PFSK-1 (cell line): Measurements from ENCODE around the gene TMEM259.

Source experiments
- FOXP2 ChIP-seq: optimal IDR thresholded peaks from 2 replicates; pipeline ENCODE3; 2011; ENCODE audit warnings: borderline replicate concordance, control low read depth, inconsistent platforms; ENCODE audit not compliant: insufficient read depth; ENCODE audit errors: extremely low read length, extremely low read depth
- POLR2AphosphoS5 ChIP-seq: IDR thresholded peaks from 2 replicates; pipeline ENCODE4 v1.6.1; 2012; ENCODE audit warnings: low read depth, mild to moderate bottlenecking, control low read depth, low read length, moderate library complexity
- REST ChIP-seq, 2 experiments: IDR thresholded peaks; 2 replicates each; pipeline versions ENCODE4 v1.6.1 to v1.8.0; 2011 to 2012; ENCODE audit warnings: low read depth in 2 of 2, low read length in 2 of 2, control low read depth in 1 of 2, inconsistent platforms in 1 of 2, mild to moderate bottlenecking in 1 of 2, moderate library complexity in 1 of 2; ENCODE audit not compliant: insufficient read depth in 1 of 2
- SIN3A ChIP-seq: IDR thresholded peaks from 2 replicates; pipeline ENCODE4 v1.6.1; 2012; ENCODE audit warnings: mild to moderate bottlenecking, low read length, moderate library complexity, borderline replicate concordance; ENCODE audit not compliant: insufficient read depth
- TAF1 ChIP-seq: IDR thresholded peaks from 2 replicates; pipeline ENCODE4 v1.6.1; 2012; ENCODE audit warnings: low read length, control low read depth, borderline replicate concordance; ENCODE audit not compliant: insufficient read depth

Gene TMEM259

GRCh38 chr19:1011831-1012333, 9.0 kb downstream of the TMEM259 start:
- no peak for TF ChIP-seq SIN3A
- no peak for TF ChIP-seq TAF1
- TF ChIP-seq POLR2AphosphoS5, result no peak
- TF ChIP-seq FOXP2, result no peak
- TF ChIP-seq REST (IDR thresholded peaks at IDR 0.05; ENCODE audit: insufficient read depth in 1 of 2, low read depth in 2 of 2, low read length in 2 of 2), result no peak

GRCh38 chr19:1010586-1011510, 10.1 kb downstream of the TMEM259 start:
- no peak for TF ChIP-seq TAF1
- no peak for TF ChIP-seq SIN3A
- no peak for TF ChIP-seq REST (IDR thresholded peaks at IDR 0.05; ENCODE audit: insufficient read depth in 1 of 2, low read depth in 2 of 2, low read length in 2 of 2)
- TF ChIP-seq POLR2AphosphoS5, result no peak
- no peak for TF ChIP-seq FOXP2

- no peak for TF ChIP-seq REST (IDR thresholded peaks at IDR 0.05; ENCODE audit: insufficient read depth in 1 of 2, low read depth in 2 of 2, low read length in 2 of 2)
- TF ChIP-seq POLR2AphosphoS5, result no peak
- no peak for TF ChIP-seq TAF1
- TF ChIP-seq SIN3A, result no peak
- no peak for TF ChIP-seq FOXP2
These were observed 10.9 kb downstream of the TMEM259 start for GRCh38 chr19:1009981-1010538.

GRCh38 chr19:1009041-1009980, 11.6 kb downstream of the TMEM259 start:
- TF ChIP-seq FOXP2 (no peak), REST (IDR thresholded peaks at IDR 0.05; ENCODE audit: insufficient read depth in 1 of 2, low read depth in 2 of 2, low read length in 2 of 2) (no peak), SIN3A (no peak), POLR2AphosphoS5 (no peak)
